Mesenchymal stem cell (in vitro differentiated cells and primary cell): ENCODE measurements around the gene LPA.
"Not testable (repeated sequence)": the region's sequence is repeated elsewhere in the genome, so short reads cannot be mapped to it uniquely, and the experiment has no call there.

Experiments used
- DNase-seq: peaks from one replicate; pipeline ENCODE4 v3.0.0-alpha.2; 2013
- H2AFZ ChIP-seq: one replicate; pipeline ENCODE4 v1.6.1; 2013; ENCODE audit warnings: low read depth, mild to moderate bottlenecking, control low read depth, inconsistent platforms, low read length, moderate library complexity
- H2AK5ac ChIP-seq: 2 replicates; pipeline ENCODE4 v1.6.1; 2013; ENCODE audit warnings: low read length, moderate library complexity, mild to moderate bottlenecking, inconsistent platforms; ENCODE audit not compliant: severe bottlenecking
- H2BK120ac ChIP-seq: one replicate; pipeline ENCODE4 v1.6.1; 2013; ENCODE audit warnings: low read depth, mild to moderate bottlenecking, inconsistent platforms, low read length, moderate library complexity
- H2BK12ac ChIP-seq, 2 experiments: one replicate each; pipeline ENCODE4 v1.6.1; 2013; ENCODE audit warnings: inconsistent platforms in 2 of 2, low read length in 2 of 2, mild to moderate bottlenecking in 2 of 2, moderate library complexity in 2 of 2, control low read depth in 1 of 2
- H2BK15ac ChIP-seq: one replicate; pipeline ENCODE4 v1.6.1; 2013; ENCODE audit warnings: mild to moderate bottlenecking, low read depth, inconsistent platforms; ENCODE audit not compliant: poor library complexity, severe bottlenecking
- H2BK5ac ChIP-seq: 2 replicates; pipeline ENCODE4 v1.6.1; 2013; ENCODE audit warnings: low read depth, mild to moderate bottlenecking, low read length, control low read depth, inconsistent platforms; ENCODE audit not compliant: poor library complexity, severe bottlenecking
- H3K14ac ChIP-seq, 2 experiments: one replicate each; pipeline ENCODE4 v1.6.1; 2013; ENCODE audit warnings: inconsistent platforms in 2 of 2, low read length in 2 of 2, control low read depth in 1 of 2, mild to moderate bottlenecking in 1 of 2, moderate library complexity in 1 of 2
- H3K18ac ChIP-seq, 2 experiments: one replicate each; pipeline ENCODE4 v1.6.1; 2013; ENCODE audit warnings: inconsistent platforms in 2 of 2, low read length in 2 of 2, control low read depth in 1 of 2, low read depth in 1 of 2, mild to moderate bottlenecking in 1 of 2
- H3K23ac ChIP-seq, 2 experiments: one replicate each; pipeline ENCODE4 v1.6.1; 2013; ENCODE audit warnings: inconsistent platforms in 2 of 2, low read length in 2 of 2, mild to moderate bottlenecking in 2 of 2, moderate library complexity in 2 of 2, control low read depth in 1 of 2
- H3K27ac ChIP-seq: 2 replicates; pipeline ENCODE4 v1.5.1; 2013; ENCODE audit warnings: mild to moderate bottlenecking, moderate library complexity, low read length, control low read depth, inconsistent platforms; ENCODE audit not compliant: poor library complexity, severe bottlenecking
- H3K27me3 ChIP-seq, 2 experiments: 2 replicates each; pipeline versions ENCODE4 v1.6.1 to v1.7.0; 2013; ENCODE audit warnings: low read length in 2 of 2, mild to moderate bottlenecking in 2 of 2, moderate library complexity in 2 of 2, control low read depth in 1 of 2, inconsistent platforms in 1 of 2; ENCODE audit not compliant: control insufficient read depth in 1 of 2, insufficient read depth in 1 of 2
- H3K36me3 ChIP-seq, 2 experiments: 2 replicates each; pipeline versions ENCODE4 v1.6.1 to v1.7.0; 2013; ENCODE audit warnings: low read length in 2 of 2, control low read depth in 1 of 2, inconsistent platforms in 1 of 2, low read depth in 1 of 2, mild to moderate bottlenecking in 1 of 2; ENCODE audit not compliant: insufficient read depth in 2 of 2, control insufficient read depth in 1 of 2
- H3K4ac ChIP-seq, 2 experiments: one replicate each; pipeline ENCODE4 v1.6.1; 2013; ENCODE audit warnings: inconsistent platforms in 2 of 2, low read length in 2 of 2, mild to moderate bottlenecking in 2 of 2, moderate library complexity in 2 of 2, control low read depth in 1 of 2, low read depth in 1 of 2
- H3K4me1 ChIP-seq: 2 replicates; pipeline ENCODE4 v1.6.1; 2013; ENCODE audit warnings: low read depth, low read length, control low read depth; ENCODE audit not compliant: control insufficient read depth, insufficient read depth
- H3K4me2 ChIP-seq: 2 replicates; pipeline ENCODE4 v1.6.1; 2013; ENCODE audit warnings: low read length, mild to moderate bottlenecking, inconsistent platforms; ENCODE audit not compliant: poor library complexity, severe bottlenecking
- H3K4me3 ChIP-seq, 2 experiments: 2 replicates each; pipeline versions ENCODE4 v1.5.1 to v1.7.0; 2013; ENCODE audit warnings: low read length in 2 of 2, mild to moderate bottlenecking in 2 of 2, control low read depth in 1 of 2, low read depth in 1 of 2; ENCODE audit not compliant: insufficient read depth in 1 of 2
- H3K79me1 ChIP-seq: replicated peaks from 2 replicates; pipeline ENCODE4 v1.6.1; 2013; ENCODE audit warnings: mild to moderate bottlenecking, control low read depth, low read length, inconsistent platforms; ENCODE audit not compliant: poor library complexity, severe bottlenecking
- H3K9ac ChIP-seq: 2 replicates; pipeline ENCODE4 v1.7.0; 2013; ENCODE audit warnings: mild to moderate bottlenecking, low read length, moderate library complexity
- H3K9me3 ChIP-seq: 2 replicates; pipeline ENCODE4 v1.7.0; 2013; ENCODE audit warnings: mild to moderate bottlenecking, low read length; ENCODE audit not compliant: control insufficient read depth
- H4K8ac ChIP-seq: one replicate; pipeline ENCODE4 v1.6.1; 2013; ENCODE audit warnings: inconsistent platforms, mild to moderate bottlenecking, low read length, moderate library complexity
- H4K91ac ChIP-seq: one replicate; pipeline ENCODE4 v1.6.1; 2013; ENCODE audit warnings: mild to moderate bottlenecking, low read length, inconsistent platforms
- WGBS: methylation state at CpG from one replicate; pipeline ENCODE4 v1.1.7; 2013; ENCODE audit warnings: mixed read lengths; 5-methylcytosine and 5-hydroxymethylcytosine counted together

Gene LPA

GRCh38 chr6:160697826-160698225 lies 33.8 kb upstream of the LPA start:
- Histone ChIP-seq H3K9me3 (no peaks in the 10 kb centered on the region), H3K9ac (no peak overlapping the region), H2BK120ac (no peak overlapping the region), H3K14ac (no peak overlapping the region), H2AK5ac (no peak overlapping the region), H3K4me2 (no peak overlapping the region), H3K27me3 (no peaks in the 10 kb centered on the region), H3K79me1 (no peaks in the 10 kb centered on the region), H4K8ac (no peak overlapping the region), H2BK5ac (no peak overlapping the region), H3K4me1 (no peaks in the 10 kb centered on the region), H3K23ac (no peak overlapping the region), H3K4me3 (no peak overlapping the region), H3K4ac (no peak overlapping the region), H4K91ac (no peak overlapping the region), H3K18ac (no peak overlapping the region), H3K27ac (no peak overlapping the region), H2AFZ (no peak overlapping the region), H2BK15ac (no peak overlapping the region), H2BK12ac (no peak overlapping the region), H3K36me3 (no peaks in the 10 kb centered on the region)
- no peak for DNase-seq
- WGBS, result 50% methylated on average over 5 of the region's 6 CpGs

DNA sequence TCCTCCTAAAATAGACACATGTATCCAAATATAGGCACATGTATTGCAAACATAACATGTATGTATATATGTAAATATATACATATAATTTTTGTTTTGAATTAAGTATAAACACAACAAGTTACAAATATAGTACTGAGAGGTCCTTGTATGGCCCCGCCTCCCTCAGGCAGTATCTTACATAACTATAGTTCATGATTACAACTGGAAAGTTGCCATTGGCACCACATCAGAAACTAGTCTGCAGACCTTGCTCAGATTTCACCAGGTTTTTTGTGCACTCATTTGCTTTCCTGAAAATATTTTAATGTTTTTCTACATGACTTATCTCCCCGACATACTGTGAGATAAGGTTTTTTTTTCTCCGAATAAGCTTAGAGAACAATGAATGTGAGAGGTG lies 32.8 kb upstream of the LPA start:
- H3K27ac ChIP-seq, H2BK5ac ChIP-seq, H3K14ac ChIP-seq, H2AFZ ChIP-seq, H4K91ac ChIP-seq, H3K18ac ChIP-seq, DNase-seq, H3K27me3 ChIP-seq, H2BK15ac ChIP-seq, H3K79me1 ChIP-seq, H2BK12ac ChIP-seq, H3K4ac ChIP-seq, H3K4me2 ChIP-seq, H3K9ac ChIP-seq, H2AK5ac ChIP-seq, H3K36me3 ChIP-seq, H4K8ac ChIP-seq, H2BK120ac ChIP-seq, H3K9me3 ChIP-seq, H3K23ac ChIP-seq, H3K4me3 ChIP-seq, H3K4me1 ChIP-seq: not testable (repeated sequence)
- 75% methylated on average over 3 of the region's 3 CpGs for WGBS

- not testable (repeated sequence) for H3K14ac ChIP-seq, H3K4ac ChIP-seq, DNase-seq, H2AFZ ChIP-seq, H2BK5ac ChIP-seq, H3K27me3 ChIP-seq, H4K91ac ChIP-seq, H3K23ac ChIP-seq, H3K9me3 ChIP-seq, H3K4me2 ChIP-seq, H2BK120ac ChIP-seq, H2BK12ac ChIP-seq, H2BK15ac ChIP-seq, H4K8ac ChIP-seq, H3K18ac ChIP-seq, H3K4me3 ChIP-seq, H2AK5ac ChIP-seq, H3K4me1 ChIP-seq, H3K9ac ChIP-seq, H3K36me3 ChIP-seq, H3K27ac ChIP-seq, H3K79me1 ChIP-seq
- 54% methylated on average over 1 of the region's 2 CpGs for WGBS
Measured at GRCh38 chr6:160695622-160696021, 31.5 kb upstream of the LPA start.

GRCh38 chr6:160695025-160695424 lies 30.9 kb upstream of the LPA start:
- H2AK5ac ChIP-seq, H4K91ac ChIP-seq, H2AFZ ChIP-seq, H3K27ac ChIP-seq, H3K27me3 ChIP-seq, H2BK5ac ChIP-seq, H3K23ac ChIP-seq, H3K4me2 ChIP-seq, H3K18ac ChIP-seq, H2BK15ac ChIP-seq, H2BK12ac ChIP-seq, H3K4ac ChIP-seq, H4K8ac ChIP-seq, H3K4me3 ChIP-seq, DNase-seq, H3K9me3 ChIP-seq, H3K79me1 ChIP-seq, H3K4me1 ChIP-seq, H3K14ac ChIP-seq, H3K9ac ChIP-seq, H2BK120ac ChIP-seq, H3K36me3 ChIP-seq: not testable (repeated sequence)
